Esophagus mucosa (tissue), 1 donor: ENCODE results near the gene COL26A1. TPM values are rescaled to one million over a fixed set of nuclear protein-coding genes. Genes with fewer than 3 reads are reported as not detected.

Experiments
- ATAC-seq: fragments of 200-7000 bp; cut with Tn5 transposase; one replicate; pipeline ENCODE4 v1.9.1; 2020
- total RNA-seq: library from RNA; stranded (reverse); gene quantifications from one replicate; pipeline ENCODE4 v1.2.4, GENCODE V29; 2023
- donor health status: DM: yes; HTN: yes; CAD: no.

Gene COL26A1
- total RNA-seq, 1 donor from 2014 or later = not detected

DNA sequence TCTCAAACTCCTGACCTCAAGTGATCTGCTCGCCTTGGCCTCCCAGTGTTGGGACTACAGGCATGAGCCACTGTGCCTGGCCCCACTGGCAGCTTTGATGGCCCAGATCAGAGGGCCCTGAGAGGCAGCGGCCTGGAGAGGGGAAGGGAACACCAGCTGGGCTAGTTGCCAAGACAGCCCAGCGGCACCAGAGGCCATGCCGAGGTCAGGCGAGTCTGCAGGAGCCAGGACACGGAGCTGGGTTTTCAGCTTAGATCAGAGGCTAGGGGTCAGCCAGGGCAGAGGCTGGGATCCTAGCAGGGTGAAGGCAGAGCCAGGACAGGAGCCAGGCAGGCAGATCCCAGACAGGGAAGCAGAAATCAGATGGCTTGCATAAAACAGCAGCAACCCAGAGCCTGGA is 173.6 kb downstream of the COL26A1 start:
- no peak for ATAC-seq

DNA sequence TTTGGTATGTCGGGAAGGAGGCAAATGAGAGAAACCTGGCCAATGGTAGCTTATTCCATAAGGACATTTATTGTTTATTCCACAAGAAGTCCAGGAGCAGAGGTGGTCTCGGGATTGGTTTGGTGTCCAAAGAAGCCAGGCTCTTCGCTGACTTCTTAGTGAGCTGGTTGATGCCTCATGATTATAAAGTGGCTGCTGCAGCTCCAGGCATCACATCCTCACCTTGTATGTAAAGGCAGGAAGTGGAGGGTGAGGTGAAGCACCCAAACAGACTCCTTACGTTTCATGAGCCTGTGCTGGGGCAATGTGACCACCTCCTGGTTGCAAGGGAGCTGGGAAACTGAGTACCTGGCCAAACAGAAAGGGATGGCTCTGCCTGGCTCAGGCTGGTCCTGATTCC is 174.0 kb downstream of the COL26A1 start:
- no peak for ATAC-seq

GRCh38 chr7:101537205-101537604 is 174.5 kb downstream of the COL26A1 start:
- no peak for ATAC-seq

DNA sequence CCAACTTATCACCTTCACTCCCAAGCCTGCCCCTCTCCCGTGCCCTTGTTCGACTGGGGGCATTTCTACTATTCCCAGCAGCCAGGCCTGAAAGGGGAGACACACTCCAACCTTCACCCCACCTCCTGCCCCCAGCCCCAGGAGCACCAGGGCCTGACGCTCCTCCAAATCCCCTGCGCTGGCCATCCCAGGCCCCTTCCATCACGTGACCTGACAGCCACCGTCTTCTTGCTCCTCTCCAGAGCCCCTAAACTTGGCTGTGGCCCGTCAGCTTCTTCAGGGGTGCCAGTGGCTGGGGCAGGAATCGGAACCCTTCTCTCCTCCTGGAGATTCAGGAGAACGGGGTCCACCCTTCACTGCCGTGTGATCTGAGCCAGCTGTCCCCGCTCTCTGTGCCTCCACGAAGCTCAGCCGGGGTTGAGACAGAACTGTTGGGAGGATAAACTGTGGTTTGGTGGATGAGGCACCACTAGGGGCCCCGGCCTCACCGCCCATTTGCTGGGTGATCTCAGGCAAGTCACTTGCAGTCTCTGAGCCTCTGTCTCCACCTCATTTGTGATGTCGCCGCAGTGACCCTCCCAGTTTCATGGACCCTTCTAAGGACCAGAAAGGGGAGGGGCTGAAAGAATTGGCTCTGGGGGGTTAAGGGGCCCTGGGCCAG is 175.4 kb downstream of the COL26A1 start:
- no peak for ATAC-seq

DNA sequence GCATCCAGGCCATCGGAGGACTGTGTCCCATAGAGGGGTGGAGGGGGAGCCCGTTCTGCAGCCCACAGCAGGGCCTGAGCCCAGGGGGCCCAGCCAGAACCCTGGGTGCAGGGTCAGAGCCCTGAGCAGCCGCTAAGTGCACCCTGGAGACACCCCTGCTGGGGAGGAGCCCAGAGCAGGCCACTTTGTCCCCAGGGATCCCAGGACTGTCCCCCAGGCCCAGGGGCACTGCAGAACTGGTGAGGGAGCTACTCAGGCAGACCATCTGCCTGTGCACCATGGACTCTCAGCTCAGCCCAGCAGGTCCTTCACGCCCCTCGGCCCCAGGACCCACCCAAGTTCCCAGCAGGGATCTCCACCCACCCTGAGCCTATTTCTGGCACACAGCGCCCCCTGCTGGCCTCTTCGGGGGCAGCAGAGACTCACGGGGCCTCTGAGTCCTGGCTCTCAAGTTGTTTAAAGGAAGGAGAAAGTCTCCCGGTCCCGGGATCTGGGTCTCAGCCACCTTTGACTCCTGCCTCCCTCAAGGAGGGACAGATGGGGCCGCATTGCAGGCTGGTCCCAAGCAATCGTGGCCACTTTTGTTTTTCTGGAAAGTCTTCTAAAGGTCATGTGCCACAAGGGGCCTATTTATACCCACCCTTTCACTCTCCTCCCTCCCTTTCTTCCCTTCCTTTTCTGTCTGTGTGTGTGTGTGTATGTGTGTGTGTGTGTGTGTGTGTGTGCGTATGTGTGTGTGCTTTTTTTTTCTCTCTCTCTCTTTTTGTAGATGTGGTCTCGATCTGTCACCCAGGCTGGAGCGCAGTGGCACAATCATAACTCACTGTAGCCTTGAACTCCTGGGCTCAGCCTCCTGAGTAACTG is 176.2 kb downstream of the COL26A1 start:
- peak; percentile 59 for ATAC-seq

DNA sequence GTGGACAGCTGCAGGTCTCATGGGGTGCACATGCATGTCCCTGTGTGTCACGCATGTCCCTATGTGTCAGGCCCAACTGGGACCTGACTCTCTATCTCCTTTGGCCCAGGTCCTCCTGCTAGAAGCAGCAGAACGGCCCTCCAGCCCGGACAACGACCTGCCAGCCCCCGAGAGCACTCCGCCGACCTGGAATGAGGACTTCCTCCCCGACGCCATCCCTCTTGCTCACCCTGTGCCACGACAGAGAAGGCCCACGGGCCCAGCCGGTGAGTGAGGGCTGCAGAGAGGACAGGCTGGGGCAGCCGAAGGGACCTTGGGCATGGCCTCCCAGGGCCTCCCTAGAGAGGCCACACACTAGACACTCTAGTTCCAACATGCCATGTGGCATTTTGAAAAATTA is 177.1 kb downstream of the COL26A1 start:
- ATAC-seq = no peak

DNA sequence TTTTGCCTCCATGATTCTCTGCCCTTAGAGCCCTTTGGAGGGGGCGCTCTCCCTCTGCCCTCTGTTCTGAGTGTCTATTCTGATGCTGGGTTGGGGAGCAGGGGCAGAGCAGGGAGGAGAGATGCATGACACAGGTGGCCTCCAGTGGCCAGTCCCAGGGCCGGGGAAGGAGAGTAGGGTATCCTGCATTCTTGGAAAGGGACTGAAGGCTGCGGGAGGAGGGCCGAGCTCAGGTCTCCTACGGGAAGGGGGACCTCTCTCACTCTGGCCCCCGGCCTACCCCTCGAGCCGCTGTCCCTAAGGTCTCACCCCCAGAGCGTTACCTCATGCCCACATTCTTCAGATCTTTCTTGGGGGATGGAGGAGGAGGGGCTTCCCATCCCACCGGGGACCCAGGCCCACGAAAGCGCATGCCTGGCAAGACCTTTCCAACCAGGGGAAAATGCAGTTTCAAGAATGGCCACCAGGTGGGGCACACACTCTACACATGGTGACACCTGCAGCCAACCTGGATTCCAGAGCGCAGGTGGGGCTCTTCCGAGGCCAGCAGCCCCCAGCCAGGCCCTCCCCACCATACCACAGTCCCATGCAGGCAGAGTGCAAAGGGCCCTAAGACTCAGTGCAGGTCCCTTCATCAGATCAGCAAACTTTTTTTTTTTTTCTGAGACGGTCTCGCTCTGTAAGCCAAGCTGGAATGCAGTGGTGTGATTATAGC is 180.0 kb downstream of the COL26A1 start:
- ATAC-seq = peak; percentile 69

DNA sequence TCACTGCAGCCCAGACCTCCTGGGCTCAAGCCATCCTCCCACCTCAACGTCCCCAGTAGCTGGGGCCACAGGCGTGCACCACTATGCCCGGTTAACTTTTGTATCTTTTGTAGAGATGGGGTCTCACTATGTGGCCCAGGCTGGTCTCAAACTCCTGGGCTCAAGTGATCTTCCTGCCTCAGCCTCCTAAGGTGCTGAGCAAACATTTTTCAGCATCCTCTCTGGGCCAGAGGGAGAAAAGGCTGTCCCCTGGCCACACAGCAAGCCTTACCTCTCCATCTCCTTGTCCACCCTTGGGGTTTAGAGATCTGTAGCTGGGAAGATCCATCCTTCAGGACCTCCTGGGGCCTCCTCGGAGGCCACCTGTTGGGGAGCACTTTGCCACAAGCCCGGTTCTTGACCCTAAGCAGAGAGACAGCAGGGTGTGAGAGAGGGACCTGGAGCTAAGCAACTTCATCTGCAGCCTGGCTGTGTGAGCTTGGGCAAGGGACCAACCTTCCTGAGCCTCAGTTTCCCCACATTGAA is 180.6 kb downstream of the COL26A1 start:
- ATAC-seq = no peak

- ATAC-seq = no peak
Observed at GRCh38 chr7:101543846-101544245, 181.2 kb downstream of the COL26A1 start.

DNA sequence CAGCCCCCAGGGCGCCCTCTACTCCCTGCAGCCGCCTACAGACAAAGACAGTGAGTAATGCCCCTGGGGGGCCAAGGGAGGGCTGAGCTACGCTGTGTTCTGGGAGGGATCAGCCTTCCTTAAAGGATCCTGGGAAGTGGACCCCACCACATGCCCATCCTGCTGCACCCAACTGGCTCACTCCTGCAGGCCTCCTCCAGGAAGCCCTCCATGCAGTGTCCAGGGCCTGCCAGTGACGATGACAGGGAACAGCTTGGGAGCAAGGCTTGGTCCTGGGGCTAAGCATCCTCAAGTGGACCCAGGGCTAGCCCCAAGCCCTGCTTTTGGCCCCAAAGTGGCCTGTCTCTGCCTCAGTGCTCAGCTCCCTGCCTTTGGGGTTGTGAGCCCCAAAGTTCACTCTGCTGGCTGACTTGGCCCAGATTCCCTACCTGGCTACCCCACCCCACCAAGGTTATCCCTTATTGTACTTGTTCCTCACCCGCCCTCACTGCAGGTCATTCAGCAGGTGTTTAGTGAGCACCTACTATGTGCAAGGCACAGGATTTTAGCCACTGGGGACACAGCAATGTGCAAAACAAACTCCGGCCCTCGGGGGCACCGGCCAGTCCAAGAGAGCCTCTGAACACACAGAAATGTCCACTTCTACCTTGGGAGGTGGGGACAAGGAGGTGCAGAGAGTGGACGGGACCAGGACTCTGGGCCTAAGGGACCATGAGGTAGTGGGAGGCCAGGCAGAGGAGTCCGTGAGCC is 182.9 kb downstream of the COL26A1 start:
- ATAC-seq = no peak

DNA sequence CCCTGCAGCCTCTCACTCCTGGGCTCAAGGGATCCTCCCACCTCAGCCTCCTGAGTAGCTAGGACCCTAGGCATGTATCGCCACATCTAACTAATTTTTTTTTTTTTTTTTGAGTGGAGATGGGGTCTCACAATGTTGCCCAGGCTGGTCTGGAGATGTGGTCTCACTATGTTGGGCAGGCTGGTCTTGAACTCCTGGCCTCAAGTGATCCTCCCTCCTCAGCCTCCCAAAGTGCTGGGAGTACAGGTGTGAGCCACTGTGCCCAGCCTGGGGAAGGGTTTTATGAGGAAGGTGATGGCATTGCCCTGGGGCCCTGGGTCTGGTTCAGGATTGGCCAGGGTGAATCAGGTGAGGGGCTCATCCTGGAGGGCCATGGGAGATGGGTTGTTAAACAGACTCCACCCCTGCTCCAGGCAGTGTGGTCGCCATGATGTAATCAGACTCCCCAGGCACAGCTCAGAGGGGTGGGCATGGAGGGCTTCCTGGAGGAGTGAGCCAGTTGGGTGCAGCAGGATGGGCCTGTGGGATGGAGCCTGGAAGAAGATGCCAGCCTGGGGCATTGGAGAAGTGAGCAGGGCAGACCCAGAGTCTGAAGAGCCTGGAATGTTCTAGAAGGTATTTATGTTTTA is 183.7 kb downstream of the COL26A1 start:
- ATAC-seq = no peak

GRCh38 chr7:101547022-101547915 is 184.6 kb downstream of the COL26A1 start:
- ATAC-seq = no peak

DNA sequence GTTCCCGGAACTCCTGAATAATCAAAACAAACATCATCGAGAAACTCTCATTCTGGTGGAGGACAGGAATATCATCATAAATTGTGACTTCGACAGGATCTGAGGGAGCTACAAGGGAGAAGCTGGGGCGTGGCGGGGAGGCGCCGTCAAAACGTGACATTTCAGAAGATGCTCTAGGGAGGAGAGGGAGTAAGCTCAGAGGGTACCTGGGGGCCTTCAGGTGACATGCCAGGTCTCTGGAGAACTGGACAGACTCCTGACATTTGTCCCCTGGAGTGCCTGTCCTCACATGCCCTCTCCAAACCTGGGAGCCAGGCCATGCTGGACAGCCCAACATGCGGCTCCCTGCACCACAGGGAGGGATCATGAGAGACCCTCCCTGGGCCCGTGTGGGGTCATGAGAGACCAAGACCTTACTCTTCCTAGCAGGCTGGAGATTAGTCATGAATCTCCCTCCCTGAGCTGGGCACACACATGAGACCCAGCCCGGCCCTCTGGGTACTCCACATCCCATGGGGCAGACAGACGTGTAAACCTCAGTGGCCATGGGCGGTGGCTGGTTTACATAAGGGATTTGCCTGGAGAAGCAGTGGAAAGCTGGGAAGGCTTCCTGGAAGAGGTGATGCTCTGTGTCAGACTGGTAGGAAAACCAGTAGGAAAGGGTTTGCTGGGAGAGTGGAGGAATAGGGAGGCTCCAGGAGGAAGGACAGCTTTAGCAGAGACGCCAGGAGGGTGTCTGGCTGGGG is 185.4 kb downstream of the COL26A1 start:
- ATAC-seq = no peak

GRCh38 chr7:101549734-101550133 is 187.1 kb downstream of the COL26A1 start:
- no peak for ATAC-seq

- no peak for ATAC-seq
Observed at GRCh38 chr7:101550641-101551541, 188.2 kb downstream of the COL26A1 start.

DNA sequence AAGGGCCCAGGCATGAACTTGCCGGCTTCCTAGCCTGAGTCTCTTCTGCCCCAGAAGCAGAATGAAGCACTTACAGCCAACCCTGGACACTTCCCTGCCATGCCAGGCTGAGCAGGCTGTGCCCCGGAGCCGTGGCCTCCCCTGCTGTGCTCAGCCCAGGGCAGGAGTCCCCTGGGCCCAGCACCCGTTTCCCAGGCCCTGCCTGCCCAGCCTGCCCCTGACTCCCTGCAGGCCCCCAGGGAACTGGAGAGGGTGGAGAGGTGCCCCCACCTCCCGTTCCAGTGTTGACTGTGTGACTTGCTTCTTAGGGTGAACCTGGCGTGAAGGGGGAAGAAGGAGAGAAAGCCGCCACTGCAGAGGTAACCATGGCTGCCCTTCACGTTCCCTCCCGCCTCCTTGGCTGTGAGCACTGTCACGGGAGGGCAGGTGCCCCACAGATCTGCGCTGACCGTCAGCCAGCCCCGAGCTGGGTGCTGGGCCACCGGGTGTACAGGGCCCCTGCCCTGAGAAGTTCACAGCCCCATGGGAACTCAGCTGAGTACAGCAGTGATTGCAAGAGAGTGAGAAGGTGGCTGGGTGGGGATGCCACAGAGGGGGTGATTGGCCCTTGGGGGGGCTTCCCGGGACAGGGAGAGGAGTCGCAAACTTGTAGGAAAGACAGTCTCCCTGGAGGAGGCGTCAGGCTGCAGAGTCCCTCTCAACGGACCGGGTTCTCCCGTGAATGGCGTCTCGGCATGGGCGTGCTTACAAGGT is 190.5 kb downstream of the COL26A1 start:
- ATAC-seq = no peak

- ATAC-seq = no peak
Observed at GRCh38 chr7:101553771-101554445, 191.2 kb downstream of the COL26A1 start.
